Transverse colon (tissue), 4 donors: ENCODE measurements around the gene DRC7. TPM values are rescaled to one million over a fixed set of nuclear protein-coding genes. Genes with fewer than 3 reads are reported as not detected.

ENCODE experiments used
- DNase-seq: peaks from one replicate; pipeline ENCODE4 v3.0.0-alpha.2; 2019
- H3K27ac ChIP-seq, 4 donors: fragments of 200-600 bp; sonication (generic); 2 replicates each; pipeline ENCODE4 v1.5.1; 2016 to 2018; ENCODE audit warnings: inconsistent platforms in 4 of 4
- H3K27me3 ChIP-seq: fragments of 200-600 bp; sonication (generic); 2 replicates; pipeline ENCODE4 v1.5.1; 2017; ENCODE audit warnings: inconsistent platforms
- H3K36me3 ChIP-seq, 4 donors: fragments of 200-600 bp; sonication (generic); 2 replicates each; pipeline ENCODE4 v1.5.1; 2017 to 2019; ENCODE audit warnings: inconsistent platforms in 4 of 4
- H3K4me1 ChIP-seq, 4 donors: fragments of 200-600 bp; sonication (generic); 2 replicates each; pipeline ENCODE4 v1.5.1; 2017 to 2020; ENCODE audit warnings: inconsistent platforms in 4 of 4
- H3K4me3 ChIP-seq, 4 donors: fragments of 200-600 bp; sonication (generic); 1 replicate in 1 of 4; 2 replicates in 3 of 4; pipeline versions ENCODE4 v1.5.1 to v1.6.1; 2017 to 2019; ENCODE audit warnings: inconsistent platforms in 4 of 4
- H3K9me3 ChIP-seq, 2 donors: fragments of 200-600 bp; sonication (generic); 2 replicates each; pipeline ENCODE4 v1.5.1; 2017 to 2019; ENCODE audit warnings: inconsistent platforms in 2 of 2
- EP300 ChIP-seq: sonication (generic); formaldehyde crosslinking; IDR thresholded peaks from one replicate; pipeline ENCODE4 v1.6.1; 2017; ENCODE audit warnings: antibody characterized with exemption, low read depth
- POLR2A ChIP-seq: fragments of 450-650 bp; IDR thresholded peaks from one replicate; pipeline ENCODE4 v1.6.1; 2016; ENCODE audit warnings: antibody characterized with exemption, mild to moderate bottlenecking, moderate library complexity
- POLR2AphosphoS5 ChIP-seq, 3 donors: sonication (generic); formaldehyde crosslinking; IDR thresholded peaks; one replicate each; pipeline ENCODE4 v1.6.1; 2016; ENCODE audit warnings: antibody characterized with exemption in 3 of 3
- WGBS, 2 donors: methylation state at CpG; one replicate each; pipeline ENCODE4 v1.1.5; 2018; ENCODE audit warnings: low coverage in 1 of 2; 5-methylcytosine and 5-hydroxymethylcytosine counted together
- in situ Hi-C, 4 donors: fragments of 200-750 bp; cut with MboI; loops; one replicate each; pipeline versions ENCODE4 v1.15.0 to v1.15.1; 2017; ENCODE audit warnings: low sequenced_read_pairs in 3 of 4, low pct_ligation_motif_present in 1 of 4, low pct_unique_long_range_greater_than_20kb in 1 of 4
- intact Hi-C: fragments of 100-400 bp; cut with DNase I; formaldehyde crosslinking; loops from one replicate; pipeline ENCODE4 v1.15.1; 2023; ENCODE audit warnings: low total_unique reads
- total RNA-seq, 4 donors: library from RNA; depleted of rRNA; stranded (reverse); fragments of >200 nt; gene quantifications; one replicate each; pipeline ENCODE4 v1.1.0, GENCODE V29; 2016
- TF ChIP-seq, protein P1 (sequence below), 5 experiments: fragments of 200-600 bp in 3 of 5; fragments of 450-650 bp in 2 of 5; sonication (generic) in 3 of 5; IDR thresholded peaks; 1 replicate in 2 of 5; 2 replicates in 3 of 5; pipeline ENCODE4 v1.5.1; 2016 to 2017; ENCODE audit warnings: antibody characterized with exemption in 5 of 5, inconsistent platforms in 3 of 5, mild to moderate bottlenecking in 2 of 5, moderate library complexity in 1 of 5

The DRC7 gene
- total RNA-seq, 4 donors from 2014 or later: not detected

DNA sequence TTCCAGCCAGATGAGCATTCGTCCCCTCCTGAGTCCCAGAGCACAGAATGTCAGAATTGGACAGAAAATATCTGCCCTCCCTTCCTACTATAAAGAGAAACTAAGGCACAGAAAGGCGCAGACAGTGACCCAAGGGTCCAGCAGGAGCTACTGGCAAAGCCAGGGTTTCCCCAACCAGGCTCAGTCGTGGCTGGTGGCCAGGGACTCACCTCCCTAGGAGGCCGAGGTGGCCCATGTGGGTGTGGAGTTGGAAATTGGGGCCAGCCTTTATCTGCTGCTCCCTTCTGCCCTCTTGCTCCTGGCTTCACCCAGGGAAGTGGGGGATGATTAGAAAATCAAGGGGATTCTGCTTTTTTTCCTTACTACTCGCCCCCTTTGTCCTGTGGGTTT is 1.1 kb downstream of the DRC7 start:
- 64 to 78% methylated on average over 1 to 5 of the region's 5 CpGs for WGBS, 2 donors
- no peaks in the 10 kb centered on the region for H3K4me1 ChIP-seq
- no peak overlapping the region for H3K27ac ChIP-seq
- no peak overlapping the region for H3K4me3 ChIP-seq
- intact Hi-C loops (no loop called here), in situ Hi-C loops (no loop called here)
- no peaks in the 10 kb centered on the region for H3K9me3 ChIP-seq
- no peaks in the 10 kb centered on the region for H3K27me3 ChIP-seq
- no peak for TF ChIP-seq EP300
- no peak for TF ChIP-seq POLR2AphosphoS5 (IDR thresholded peaks at IDR 0.05)
- TF ChIP-seq, protein P1, sequence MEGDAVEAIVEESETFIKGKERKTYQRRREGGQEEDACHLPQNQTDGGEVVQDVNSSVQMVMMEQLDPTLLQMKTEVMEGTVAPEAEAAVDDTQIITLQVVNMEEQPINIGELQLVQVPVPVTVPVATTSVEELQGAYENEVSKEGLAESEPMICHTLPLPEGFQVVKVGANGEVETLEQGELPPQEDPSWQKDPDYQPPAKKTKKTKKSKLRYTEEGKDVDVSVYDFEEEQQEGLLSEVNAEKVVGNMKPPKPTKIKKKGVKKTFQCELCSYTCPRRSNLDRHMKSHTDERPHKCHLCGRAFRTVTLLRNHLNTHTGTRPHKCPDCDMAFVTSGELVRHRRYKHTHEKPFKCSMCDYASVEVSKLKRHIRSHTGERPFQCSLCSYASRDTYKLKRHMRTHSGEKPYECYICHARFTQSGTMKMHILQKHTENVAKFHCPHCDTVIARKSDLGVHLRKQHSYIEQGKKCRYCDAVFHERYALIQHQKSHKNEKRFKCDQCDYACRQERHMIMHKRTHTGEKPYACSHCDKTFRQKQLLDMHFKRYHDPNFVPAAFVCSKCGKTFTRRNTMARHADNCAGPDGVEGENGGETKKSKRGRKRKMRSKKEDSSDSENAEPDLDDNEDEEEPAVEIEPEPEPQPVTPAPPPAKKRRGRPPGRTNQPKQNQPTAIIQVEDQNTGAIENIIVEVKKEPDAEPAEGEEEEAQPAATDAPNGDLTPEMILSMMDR (IDR thresholded peaks at IDR 0.05): no peak
- no peak for TF ChIP-seq POLR2A
- DNase-seq: no peak
- no peaks in the 10 kb centered on the region for H3K36me3 ChIP-seq

DNA sequence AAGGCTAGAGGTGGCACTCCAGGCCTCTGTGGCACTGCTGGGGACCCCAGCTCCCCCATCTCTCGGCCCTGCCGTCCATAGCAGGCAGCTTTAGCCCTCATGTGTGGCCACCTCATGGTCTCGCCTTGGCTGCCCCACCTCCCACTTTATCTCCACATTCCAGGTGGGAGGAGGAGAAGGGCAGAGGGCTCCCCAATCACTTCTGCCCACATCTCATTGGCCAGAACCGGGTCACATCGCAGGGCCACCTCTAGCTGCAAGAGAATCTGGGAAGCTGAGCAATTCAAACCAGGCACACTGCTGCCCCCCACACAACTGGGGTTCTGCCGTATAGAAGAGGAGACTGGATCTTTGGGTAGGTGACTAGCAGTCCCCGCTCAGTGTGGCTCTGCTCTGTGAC is 1.6 kb downstream of the DRC7 start:
- Histone ChIP-seq H3K4me3 (no peak overlapping the region), H3K27ac (no peak overlapping the region), H3K4me1 (no peaks in the 10 kb centered on the region), H3K36me3 (no peaks in the 10 kb centered on the region), H3K27me3 (no peaks in the 10 kb centered on the region), H3K9me3 (no peaks in the 10 kb centered on the region)
- WGBS, 2 donors: 79% methylated on average over 7 of the region's 7 CpGs; no CpG with 5 or more reads in 1 of the 2 donors
- in situ Hi-C loops (no loop called here), intact Hi-C loops (no loop called here)
- TF ChIP-seq, protein P1 (IDR thresholded peaks at IDR 0.05): no peak
- TF ChIP-seq POLR2A (no peak), POLR2AphosphoS5 (IDR thresholded peaks at IDR 0.05) (no peak), EP300 (no peak)
- DNase-seq: no peak

DNA sequence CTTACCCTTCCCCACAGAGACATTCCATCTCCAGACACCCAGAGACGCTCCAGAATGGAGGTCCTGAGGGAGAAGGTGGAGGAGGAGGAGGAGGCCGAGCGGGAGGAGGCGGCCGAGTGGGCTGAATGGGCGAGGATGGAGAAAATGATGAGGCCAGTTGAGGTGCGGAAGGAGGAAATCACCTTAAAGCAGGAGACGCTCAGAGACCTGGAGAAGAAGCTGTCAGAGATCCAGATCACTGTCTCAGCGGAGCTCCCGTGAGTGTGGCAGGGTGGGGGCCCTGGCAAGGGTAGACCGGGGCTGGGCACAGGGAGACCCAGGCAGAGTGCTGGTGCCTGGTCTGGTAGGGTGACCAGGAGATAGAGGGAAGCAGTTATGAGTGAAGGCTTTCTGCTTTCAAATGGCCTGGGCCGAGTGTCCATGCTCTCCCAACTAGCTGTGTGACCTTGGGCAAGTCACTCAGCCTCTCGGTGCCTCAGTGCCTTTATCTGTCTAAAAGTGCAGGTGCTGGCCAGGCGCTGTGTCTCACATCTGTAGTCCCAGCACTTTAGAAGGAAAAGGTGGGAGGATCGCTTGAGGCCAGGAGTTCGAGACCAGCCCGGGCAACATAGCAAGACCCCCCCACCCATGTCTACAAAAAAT is 3.4 kb downstream of the DRC7 start:
- intact Hi-C loops (no loop called here), in situ Hi-C loops (no loop called here)
- Histone ChIP-seq H3K36me3 (no peaks in the 10 kb centered on the region), H3K4me3 (no peak overlapping the region), H3K27me3 (no peaks in the 10 kb centered on the region), H3K27ac (no peak overlapping the region), H3K4me1 (no peaks in the 10 kb centered on the region), H3K9me3 (no peaks in the 10 kb centered on the region)
- WGBS, 2 donors: 89 to 91% methylated on average over 9 to 17 of the region's 17 CpGs
- no peak for TF ChIP-seq POLR2AphosphoS5 (IDR thresholded peaks at IDR 0.05)
- TF ChIP-seq, protein P1 (IDR thresholded peaks at IDR 0.05): no peak
- no peak for TF ChIP-seq POLR2A
- TF ChIP-seq EP300: no peak
- DNase-seq: no peak

DNA sequence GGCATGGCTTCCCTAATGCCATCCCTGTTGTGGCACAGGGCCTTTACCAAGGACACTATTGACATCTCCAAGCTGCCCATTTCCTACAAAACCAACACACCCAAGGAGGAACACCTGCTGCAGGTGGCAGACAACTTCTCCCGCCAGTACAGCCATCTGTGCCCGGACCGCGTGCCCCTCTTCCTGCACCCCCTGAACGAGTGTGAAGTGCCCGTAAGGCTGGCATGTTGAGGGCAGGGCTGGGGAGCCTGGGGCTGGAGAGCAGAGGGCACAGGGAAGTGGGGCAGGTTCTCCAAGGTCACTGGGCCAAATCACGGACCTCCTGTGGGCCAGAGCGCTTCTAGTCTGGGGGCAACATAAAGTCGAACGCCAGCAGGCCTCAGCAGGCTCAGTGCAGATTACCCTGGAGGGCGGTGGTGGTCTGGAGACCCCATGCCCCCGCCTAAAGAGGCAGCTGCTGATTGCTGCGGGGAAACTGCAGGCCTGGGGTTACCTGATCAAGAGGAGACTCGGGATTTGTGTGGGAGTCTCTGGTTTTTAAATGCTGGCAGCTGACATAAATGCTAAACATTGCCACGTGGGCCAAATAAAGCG is 4.3 kb downstream of the DRC7 start:
- TF ChIP-seq EP300 (no peak), POLR2A (no peak), POLR2AphosphoS5 (IDR thresholded peaks at IDR 0.05) (no peak)
- no peaks in the 10 kb centered on the region for H3K36me3 ChIP-seq
- no peak overlapping the region for H3K27ac ChIP-seq
- no peak overlapping the region for H3K4me3 ChIP-seq
- DNase-seq: no peak
- no peaks in the 10 kb centered on the region for H3K9me3 ChIP-seq
- intact Hi-C loops: no loop called here
- no peaks in the 10 kb centered on the region for H3K27me3 ChIP-seq
- WGBS, 2 donors: 78 to 90% methylated on average over 4 to 15 of the region's 16 CpGs
- H3K4me1 ChIP-seq: no peaks in the 10 kb centered on the region
- in situ Hi-C loops: no loop called here

DNA sequence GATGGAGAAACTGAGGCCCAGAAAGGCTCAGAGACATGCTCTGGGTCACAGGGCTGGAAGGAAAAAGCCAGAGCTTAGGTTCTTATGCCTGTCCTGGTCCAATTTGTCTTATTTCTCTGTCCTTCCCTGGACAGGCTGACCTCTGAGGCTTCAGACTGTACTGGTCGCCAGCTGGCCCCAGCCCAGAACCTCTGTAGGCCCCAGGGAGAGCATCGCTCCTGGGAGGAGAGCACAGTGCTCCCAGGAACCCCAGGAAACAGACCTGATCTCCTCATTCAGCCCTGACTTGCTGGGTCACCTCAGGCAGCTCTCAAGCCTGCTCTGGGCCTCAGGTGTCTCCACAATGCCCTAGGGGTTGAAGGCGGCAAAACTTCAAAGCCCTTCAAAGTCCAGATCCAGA is 4.9 kb downstream of the DRC7 start:
- Histone ChIP-seq H3K9me3 (no peaks in the 10 kb centered on the region), H3K27me3 (no peaks in the 10 kb centered on the region), H3K4me3 (no peak overlapping the region), H3K27ac (no peak overlapping the region), H3K36me3 (no peaks in the 10 kb centered on the region), H3K4me1 (no peaks in the 10 kb centered on the region)
- in situ Hi-C loops (no loop called here), intact Hi-C loops (no loop called here)
- no peak for DNase-seq
- TF ChIP-seq POLR2AphosphoS5 (IDR thresholded peaks at IDR 0.05): no peak
- TF ChIP-seq, protein P1 (IDR thresholded peaks at IDR 0.05): no peak
- TF ChIP-seq POLR2A: no peak
- no peak for TF ChIP-seq EP300
- WGBS, 2 donors: 94% methylated on average over 3 of the region's 3 CpGs; no CpG with 5 or more reads in 1 of the 2 donors
